NOMO-1 treated with DMSO at 0.1 percent for 48 hours (cell line): ENCODE data around the gene JPH2.
"Not testable (repeated sequence)": the region's sequence is repeated elsewhere in the genome, so short reads cannot be mapped to it uniquely, and the experiment has no call there.

ENCODE experiments used
- DNase-seq: peaks from one replicate; lab custom pipeline; 2025; ENCODE audit not compliant: unreplicated experiment; lab: John Stamatoyannopoulos, UW

Gene JPH2

DNA sequence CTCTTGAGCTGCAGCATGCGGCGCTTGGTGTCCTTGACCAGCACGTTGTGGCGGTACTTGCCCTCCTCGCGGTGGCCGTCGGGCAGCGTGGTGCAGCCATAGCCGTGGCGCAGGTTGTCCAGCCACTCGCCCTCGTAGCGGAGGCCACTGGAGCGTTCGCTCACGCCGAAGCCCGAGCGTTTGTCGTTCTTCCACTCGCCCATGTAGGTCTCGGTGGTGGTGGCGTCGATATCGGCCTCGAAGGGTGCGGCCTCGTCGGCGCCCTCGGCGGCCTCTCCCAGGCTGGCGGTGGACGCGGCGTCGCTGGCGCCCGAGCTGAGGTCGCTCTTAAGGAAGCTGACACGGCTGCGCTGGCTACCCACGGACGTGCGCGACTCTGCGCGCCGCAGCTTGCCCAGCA lies 27.3 kb downstream of the JPH2 start:
- no peak for DNase-seq

DNA sequence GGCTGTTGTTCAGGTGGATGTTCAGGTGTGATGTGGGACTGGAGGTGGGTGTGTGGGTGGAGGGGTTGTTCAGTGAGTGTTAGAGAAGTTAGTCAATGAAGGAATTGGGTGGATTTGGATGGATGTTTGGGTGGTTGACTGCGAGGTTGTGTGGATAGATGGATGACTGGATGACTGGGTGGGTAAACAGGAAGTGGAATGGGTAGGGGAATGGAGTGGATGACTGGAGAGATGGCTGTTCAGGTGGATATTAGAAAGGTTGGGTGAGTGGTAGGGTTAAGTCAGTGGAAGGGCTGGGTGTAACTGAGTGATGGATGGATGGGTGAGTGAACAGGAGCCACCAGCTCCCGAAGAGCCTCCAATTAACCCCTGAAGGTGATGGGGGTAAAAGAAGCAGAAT lies 27.9 kb downstream of the JPH2 start:
- DNase-seq: no peak

DNA sequence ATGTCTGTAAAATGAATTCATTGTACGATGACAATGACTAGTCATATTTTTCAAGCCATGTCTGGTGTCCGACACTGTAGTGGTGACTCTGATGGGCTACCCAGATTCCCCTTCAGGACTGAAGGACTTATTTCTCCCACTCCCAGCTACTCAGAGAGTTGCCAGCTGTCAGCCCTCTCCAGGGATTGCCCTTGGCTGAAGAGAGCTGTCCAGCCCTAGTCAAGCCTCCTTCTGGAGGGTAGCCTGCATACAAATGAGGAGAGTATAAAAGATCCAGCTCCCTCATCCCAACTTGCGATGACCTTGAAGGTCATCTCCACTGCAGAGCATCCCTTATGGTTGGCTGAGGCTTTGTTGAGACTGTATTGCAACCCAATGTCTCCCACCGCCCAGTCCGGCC lies 29.9 kb downstream of the JPH2 start:
- no peak for DNase-seq

DNA sequence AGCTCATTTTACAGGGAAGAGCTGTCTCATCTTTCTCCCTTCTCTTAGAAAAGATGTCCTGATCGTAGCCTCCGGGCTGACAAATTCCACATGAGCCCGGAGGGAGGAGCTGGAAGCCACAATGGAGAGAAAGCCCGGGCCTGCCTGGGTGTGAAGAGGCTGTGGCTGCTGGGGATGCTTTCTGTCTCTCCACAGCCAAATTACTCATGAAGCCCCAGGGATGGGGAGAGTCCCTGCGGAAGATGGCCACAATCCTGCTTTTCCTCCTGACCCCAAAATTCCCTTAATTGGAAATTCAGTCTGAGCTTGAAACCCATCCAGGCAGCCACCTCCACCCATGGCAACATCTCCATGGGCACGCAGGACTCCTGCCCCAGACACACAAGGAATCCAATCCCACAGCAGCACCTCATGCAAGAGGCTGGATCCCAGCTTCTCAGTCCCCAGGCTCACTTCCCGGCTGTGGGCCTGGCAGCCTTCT lies 32.4 kb downstream of the JPH2 start:
- DNase-seq: no peak

DNA sequence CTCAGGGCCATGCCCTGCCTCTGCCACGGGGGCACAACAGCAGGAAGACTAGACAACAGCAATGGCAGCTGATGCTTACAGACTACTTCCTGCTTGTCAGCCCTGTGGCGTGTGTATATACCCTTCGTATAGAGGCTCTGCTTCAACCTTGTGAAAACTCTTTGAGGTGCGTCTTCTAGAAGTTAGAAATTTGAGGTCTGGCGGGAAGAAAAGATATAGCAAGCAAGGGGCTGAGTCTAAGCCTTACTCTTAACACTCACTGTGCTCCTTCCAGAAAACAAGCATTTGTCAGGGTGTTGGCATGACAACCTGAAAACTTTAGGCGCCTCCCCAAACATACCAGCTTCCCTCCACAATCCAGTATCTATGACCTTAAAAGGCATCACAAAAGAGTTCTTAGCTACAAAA lies 33.3 kb downstream of the JPH2 start:
- no peak for DNase-seq

DNA sequence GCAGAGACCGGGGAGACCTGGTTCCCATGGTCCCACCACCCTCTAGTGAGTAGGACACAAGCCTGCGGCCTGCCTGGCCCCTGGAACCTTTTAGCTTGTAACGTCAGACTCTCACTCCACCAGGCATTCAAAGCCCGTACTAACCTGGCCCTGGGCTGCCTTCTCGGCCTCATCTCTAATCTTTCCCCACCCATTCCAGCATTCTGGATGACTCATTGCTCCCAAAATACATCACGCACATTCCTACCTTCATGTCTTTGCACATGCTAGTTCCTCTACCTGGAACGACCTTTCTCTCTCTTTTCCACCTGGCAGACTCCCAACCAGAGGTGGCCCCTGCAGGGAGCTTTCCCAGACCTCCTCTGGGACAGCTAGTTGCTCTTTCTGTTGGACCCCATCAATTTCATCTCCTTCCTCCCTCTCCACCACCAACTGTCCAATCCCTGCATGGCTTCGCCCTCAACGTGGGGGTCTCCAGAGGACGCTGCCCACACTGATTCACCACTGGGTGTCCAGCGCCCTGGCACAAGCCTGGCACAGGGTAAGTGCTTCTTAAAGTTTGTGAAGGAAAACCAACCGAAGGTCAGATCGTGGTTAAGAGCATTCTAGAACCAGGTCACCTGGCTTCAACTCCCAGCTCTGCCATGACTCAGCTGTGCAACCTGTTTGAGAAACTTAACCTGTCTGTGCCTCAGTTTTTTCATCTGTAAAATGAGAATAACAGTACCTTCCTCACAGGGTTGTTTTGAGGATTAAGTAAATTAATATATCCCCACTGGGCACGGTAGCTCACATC lies 35.2 kb downstream of the JPH2 start:
- no peak for DNase-seq

DNA sequence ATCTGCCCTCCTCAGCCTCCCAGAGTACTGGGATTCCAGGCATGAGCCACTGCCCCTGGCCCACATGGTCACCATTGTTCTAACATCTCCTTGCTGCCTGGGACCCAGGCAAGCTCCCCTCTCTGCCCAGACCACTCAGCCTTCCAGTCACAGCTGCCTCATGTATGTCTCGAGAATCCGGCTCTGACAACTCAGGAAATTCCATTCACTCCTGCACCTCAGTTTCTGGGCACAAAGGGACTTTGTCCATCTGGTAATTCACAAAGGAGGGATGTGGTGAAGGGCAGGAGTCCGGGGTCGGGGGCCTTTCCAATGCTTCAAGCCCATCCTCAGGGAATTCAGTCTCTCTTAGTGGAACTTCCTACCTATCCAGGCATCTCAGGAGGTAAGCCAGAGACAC lies 40.7 kb downstream of the JPH2 start:
- no peak for DNase-seq

DNA sequence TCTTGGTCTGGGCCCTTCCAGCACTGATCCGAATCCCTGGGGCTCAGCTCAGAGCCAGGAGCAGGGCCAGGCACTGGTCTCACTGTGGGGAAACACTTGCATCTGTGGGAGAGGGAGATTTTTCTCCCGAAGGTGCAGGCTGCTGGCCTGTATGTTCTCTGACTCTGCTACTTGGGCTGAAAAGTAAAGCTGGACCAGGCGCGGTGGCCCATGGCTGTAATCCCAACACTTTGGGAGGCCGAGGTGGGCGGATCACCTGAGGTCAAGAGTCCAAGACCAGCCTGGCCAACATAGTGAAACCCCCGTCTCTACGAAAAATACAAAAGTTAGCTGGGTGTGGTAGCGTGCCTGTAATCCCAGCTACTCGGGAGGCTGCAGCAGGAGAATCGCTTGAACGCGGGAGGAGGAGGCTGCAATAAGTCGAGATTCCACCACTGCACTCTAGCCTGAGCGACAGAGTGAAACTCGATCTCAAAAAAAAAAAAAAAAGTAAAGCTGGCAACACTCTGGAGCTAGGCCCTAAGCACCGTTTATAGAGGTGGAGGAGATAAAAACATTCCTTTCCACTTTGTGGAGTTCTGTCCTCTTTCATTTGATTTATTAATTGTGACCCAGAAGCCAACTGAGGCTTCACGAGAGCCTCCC lies 41.7 kb downstream of the JPH2 start:
- DNase-seq: no peak

DNA sequence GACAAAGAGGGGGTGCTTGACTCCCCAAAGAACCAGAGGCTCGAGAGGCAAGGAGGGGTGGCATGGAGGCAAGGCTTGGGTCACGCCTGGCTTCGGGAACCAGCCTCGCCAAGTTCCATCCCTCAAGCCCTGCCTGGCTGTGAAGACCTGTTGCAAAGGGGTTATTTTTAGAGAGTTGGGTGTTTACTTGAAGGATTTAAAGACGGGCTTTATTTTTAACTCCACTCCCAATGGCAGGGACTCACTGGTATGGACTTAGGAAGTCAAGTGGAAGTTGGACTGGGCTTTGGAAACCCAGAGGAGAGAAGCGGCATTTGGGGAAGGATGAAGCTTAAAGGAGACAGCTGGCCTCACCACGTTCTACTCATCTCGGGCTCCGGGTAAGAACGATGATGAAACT lies 43.1 kb downstream of the JPH2 start:
- DNase-seq: no peak

DNA sequence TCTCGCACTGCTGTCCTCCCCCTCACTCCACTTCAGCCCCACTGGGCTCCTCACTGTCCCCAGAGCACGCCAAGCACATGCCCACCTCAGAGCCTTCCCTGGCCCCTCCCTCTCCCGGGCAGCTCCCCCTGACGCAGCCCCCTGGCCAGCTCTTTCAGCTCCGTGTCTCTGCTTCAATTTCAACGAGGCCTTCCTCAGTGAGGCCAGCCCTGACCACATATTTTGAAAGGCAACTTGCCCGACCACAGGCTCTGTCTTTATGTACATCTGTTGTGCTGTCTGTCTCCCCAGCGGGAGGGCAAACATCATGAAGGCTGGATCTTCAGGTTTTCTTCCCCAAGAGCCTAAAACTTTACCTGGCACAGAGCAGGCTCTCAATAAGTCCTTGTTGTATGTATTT lies 44.6 kb downstream of the JPH2 start:
- no peak for DNase-seq

DNA sequence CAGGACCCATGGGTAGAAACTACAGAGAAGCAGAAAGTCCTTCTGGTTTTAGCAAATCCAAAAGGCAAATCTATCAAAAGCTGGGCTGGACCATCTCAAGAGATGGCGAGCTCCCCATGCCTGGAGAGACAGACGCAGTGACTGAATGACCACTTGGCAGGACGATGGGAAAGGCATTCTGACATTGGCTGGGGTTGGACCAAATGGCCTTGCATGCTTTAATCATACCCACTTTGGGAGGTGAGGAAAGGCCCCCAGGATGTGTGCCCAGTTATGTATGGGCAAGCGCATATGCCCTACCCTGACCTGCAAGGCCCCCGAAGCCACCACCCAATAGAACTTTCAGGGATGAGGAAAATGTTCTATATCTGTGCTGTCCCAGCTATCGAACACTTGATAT lies 45.1 kb downstream of the JPH2 start:
- no peak for DNase-seq

DNA sequence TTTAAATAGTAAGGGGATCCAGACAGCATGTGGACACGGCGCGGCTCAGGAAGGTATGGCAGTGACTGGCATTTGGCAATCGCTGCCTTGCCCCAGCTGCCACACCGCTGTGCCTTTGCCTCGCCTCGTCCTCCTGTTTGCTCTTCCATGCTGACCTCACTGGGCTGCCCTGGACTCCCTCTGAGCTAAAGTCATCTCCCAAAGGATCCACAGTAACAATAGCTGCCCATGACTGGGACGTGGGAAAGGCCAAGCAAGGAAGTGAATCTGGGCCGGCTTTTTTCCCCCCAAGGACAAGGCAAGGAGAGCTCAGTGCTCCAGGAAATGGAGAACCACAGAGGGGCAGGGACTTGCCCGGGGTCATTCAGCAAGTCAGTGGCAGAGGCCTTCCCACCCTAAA lies 48.1 kb downstream of the JPH2 start:
- no peak for DNase-seq

DNA sequence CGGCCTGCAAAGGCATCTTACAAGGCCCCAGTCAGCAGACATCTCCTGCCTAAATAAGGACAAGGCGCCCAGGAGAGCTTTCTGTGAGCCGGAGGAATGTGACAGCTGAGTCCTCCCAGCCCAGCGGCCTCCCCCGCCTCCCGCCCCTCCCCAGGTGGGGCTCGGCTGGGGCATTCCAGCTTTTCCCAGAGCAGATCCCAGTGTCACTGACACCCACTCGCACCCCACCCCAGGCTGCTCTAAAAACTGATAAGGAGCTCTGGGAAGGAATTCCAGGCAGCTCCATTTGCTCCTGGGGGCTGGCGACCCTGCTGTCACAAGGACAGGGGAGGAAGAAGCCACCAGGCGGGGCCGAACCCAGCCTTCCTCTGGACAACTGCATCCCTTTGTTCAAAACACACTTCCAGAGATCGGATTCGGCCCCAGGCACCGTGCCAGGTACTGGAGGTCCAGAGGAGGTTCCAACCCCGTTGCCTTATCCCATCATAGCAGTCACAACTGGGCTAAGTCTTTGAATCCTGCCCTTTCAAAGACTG lies 49.7 kb downstream of the JPH2 start:
- DNase-seq: no peak

DNA sequence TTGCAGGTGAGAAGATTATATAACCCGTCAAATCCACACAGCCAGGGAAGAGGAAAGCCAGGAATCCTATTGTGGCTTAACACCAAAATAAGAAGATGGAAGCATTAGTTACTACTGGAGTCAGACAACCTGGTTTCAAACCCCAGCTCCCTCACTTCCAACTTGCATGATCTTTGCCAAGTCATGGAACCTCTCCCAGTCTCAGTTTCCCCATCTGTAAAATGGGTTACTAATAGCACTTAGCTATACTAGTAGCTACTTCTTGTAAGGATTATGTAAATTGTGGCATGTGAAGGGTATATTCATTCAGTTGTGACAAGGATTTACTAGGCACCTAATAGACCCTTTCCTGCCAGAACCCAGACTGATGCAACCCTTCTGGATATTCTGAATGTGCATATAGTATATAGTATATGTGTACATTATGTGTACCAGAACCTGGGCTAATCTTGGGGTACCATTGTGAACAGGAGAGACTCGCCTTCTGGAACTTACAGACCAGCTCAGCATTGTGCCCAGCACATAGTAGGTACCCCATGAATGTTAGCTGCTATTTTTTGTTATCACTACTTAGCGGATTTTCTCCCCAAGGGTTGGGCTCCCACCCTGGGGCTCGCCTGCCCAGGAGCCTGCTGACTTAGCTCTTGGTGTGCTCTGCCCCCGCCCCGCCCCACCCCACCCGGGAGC lies 50.3 kb downstream of the JPH2 start:
- DNase-seq: no peak

DNA sequence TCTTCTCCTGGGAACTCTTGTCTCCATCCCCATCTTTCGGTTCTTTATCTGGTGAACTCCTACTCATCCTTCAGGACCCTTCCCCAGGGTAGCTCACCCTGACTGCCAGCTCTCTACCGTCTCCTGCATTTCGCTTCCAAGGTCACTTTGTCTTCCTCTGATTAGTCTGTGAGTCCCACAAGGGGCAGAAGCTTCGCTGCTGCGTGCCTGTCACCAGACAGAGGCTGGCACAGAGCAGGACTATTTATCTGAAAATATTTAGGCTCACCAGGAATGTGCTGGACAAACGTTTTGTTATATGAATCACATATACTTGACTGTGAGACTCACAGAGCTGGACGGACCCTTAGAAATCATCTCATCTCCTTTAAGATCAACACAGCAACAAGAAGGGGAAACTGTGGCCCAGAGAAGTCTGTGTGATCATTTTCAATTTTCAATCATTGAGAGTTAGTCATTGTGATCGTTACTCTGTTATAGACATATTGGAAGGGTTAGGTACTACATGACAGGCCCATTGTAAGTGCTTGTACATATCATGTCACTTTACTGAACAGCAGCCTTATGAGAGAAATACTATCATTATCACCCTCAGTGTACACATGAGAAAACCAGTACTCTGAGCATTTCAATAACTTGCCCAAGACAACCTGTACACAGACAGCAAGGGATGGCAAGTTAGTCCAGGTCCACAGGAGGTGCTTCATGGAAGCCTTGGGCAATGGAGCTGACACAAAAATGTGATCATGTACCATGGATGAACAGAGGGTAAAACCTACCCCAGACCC lies 51.4 kb downstream of the JPH2 start:
- DNase-seq: no peak

DNA sequence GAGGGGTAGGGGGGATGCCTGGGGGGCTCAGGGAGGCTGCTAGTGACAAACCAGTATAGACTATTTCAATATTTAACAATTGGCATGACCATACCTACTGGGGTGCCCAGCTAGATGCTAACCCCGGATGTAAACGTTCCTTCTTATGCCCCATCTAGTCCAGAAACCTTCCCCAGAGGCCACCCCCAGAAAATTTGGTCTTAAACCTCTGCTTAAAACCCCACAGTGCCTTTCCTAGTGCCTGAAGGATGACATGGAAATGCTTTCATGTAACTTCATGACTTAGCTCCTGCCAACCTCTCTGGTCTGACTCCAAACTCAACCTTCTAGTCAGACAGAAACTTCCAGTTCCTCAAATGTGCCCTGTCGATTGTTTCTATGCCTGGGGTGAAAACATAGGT lies 52.0 kb downstream of the JPH2 start:
- DNase-seq: peak; percentile 88

DNA sequence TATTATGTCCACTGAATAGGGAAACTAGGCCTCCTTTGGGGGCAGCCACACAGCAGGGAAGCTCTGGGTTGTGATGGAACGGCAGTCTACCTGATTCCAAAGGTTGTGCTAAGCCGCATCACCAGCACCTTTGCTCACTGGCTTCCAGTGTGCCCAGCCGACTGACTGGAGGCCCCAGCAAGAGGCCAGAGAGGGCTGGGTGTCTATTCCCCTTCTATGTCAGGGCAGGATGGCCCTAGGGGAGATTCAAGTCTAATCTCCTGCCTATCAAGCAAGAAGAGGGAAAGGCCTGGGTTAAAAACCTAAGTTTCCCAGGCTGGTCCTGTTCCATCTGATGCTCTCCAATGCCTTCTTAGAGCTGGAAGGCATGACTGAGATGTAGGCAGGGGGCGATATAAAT lies 53.6 kb downstream of the JPH2 start:
- DNase-seq: peak; percentile 14

DNA sequence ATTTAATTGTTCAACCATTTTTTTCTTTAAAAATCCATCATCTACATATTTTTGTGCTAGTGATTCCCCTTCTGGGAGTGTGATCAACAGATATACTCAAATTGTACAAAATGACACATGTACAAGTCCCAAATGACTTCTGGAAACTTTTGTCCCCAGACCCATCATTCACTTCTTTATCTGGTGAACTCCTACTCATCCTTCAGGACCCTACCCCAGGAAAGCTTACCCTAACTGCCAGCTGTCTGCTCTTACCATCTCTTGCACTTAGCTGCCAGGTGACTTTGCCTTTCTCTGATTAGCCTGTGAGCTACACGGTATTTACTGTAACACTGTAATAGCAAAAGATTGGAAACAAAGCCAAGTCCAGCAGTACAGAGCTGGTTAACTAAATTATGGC lies 55.3 kb downstream of the JPH2 start:
- DNase-seq: no peak

DNA sequence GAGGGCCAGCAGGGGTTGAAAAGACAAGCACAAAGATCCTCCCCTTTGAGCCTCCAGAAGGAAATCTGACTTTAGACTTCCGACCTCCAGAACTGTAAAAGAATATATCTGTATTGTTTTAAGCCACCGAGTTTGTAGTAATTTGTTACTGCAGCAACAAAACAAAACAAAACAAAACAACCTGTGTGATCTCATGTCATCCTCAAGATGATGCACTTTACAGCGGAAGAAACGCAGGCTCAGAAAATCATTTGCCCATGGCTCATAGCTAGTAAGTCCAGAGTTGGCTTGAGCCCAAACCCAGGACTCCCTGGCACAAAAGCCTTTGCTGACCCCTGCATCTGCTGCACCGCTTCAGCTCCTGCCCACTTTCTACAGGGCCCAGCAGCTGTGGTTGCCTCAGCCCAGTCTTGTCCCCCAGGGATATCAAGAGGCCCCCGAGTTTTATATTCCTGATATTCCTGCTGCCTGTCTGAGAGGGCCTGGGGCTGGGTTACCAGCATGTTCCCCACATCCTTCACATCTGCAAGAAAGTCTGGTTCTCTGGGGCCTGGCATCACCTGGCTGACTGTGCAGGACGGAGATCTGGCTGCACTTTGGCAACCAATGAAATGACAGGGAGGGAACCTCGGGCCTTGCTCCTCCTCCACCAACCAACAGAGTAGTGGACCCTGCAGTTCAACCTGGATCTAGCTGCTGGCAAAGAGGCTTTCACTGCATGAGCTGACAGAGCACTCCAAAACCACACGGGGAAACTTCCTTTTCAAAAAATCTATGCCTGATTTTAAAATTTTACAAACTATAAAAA lies 56.9 kb downstream of the JPH2 start:
- DNase-seq: no peak

DNA sequence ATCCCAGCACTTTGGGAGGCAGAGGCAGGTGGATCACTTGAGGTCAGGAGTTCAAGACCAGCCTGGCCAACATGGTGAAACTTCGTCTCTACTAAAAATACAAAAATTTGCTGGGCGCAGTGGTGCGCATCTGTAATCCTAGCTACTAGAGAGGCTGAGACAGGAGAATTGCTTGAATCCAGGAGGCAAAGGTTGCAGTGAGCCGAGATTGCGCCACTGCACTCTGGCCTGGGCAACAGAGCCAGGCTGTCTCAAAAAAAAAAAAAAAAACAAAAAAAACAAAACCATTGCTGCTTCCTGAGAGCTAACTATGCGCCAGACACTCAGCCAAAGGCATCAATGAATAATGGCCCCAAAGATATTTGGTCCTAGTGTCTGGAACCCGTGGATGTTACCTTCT lies 57.7 kb downstream of the JPH2 start:
- not testable (repeated sequence) for DNase-seq
